Activated CD4-positive, alpha-beta T cell treated with anti-CD3 and anti-CD28 coated beads, Interleukin-2, Interleukin-4, amounts not matched to agents 100 ng/mL and 50 ng/mL, durations not matched to agents 16 hours and 8 hours (primary cell): ENCODE data around the gene BRI3.

Source experiments
- DNase-seq: peaks from one replicate; pipeline ENCODE4 v3.0.0-alpha.2; 2020; ENCODE audit warnings: low spot score

The BRI3 gene, protein sequence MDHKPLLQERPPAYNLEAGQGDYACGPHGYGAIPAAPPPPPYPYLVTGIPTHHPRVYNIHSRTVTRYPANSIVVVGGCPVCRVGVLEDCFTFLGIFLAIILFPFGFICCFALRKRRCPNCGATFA

DNA sequence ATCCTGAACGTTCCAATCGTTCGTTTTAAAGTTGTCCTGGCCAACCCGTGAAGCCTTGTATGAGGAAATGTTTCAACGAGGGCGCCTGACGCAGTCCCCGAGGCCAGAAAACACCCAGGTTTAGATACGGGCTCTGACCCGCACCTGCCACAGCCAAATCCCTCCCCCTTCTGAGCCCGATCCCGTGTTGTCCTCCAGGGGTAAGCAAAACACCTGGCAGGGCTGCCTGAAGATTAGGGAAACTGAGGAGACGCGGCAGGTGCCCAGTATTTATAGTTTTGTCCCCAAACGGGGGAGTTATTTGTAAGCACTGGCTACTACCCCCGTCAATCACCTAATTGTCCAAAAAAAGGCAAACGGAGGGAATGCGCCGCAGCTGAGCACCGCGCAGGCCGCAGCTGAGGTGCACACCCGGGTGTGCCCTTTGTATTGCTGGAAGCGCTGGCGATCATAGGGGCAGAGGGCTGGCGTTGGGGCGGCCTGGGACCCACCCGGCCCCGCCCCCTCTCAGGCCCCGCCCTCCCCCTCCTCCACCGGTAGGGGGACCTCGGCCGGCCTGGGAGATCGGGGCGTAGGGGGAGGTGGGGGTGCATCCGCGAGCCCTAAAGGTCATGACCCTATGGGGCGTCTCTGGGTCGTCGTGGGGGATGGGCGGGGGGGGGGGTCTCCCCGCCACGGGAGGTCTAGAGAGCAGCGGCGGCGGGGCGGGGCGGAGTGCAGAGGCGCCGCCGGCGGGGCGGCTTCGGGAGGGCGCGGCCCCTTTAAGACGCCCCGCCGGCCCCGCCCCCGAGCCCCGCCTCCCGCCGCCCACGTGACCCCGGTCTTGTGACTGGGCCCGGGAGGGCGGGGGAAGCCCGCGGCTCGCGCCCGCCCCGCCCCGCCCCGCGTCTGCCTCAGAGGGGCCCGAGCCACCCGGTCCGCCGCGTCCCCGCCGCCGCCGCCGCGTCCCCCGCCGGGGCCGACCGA is at the start of gene BRI3:
TSS of gene BRI3 (plus strand) at position 896 of the 966 bp plus-strand sequence. CDS start 110 bp downstream, outside the sequence.
- DNase-seq, result peak; percentile 87

DNA sequence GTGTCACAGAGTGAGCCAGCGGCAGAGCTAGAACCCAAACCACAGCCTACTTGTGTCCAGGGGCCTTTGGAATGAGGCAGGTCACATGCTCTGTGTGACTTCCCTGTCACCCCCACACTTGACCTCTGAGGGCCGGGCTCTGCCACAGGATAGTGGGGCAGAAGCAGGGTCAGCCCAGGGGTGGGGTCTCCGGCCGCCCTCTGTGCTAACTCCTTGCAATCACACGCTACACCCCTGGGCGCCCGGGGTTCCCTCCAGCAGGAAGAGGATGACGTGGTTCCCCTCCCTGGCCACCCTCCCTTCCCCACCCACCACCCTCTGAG is 49.3 kb upstream of the BRI3 start:
- no peak for DNase-seq

DNA sequence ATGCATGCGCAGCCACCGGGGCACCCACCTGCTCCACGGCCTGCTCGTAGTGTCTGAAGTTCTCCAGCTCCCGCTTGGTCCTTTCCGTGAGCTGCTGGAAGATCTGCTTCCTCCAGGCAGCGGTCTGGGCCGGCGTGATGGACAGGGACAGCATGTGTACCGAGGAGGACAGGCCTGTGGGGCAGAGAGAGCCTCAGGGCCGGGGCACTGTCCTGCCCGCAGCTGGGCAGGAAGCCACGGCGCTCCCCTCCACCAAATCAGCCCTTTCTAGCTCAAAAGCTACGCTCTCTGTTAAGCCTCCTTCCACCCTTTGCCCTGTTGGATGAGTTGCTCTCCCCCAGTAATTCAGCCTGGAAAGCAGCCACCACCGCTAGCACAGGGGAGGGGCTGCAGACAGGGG is 48.7 kb upstream of the BRI3 start:
- DNase-seq, result no peak

DNA sequence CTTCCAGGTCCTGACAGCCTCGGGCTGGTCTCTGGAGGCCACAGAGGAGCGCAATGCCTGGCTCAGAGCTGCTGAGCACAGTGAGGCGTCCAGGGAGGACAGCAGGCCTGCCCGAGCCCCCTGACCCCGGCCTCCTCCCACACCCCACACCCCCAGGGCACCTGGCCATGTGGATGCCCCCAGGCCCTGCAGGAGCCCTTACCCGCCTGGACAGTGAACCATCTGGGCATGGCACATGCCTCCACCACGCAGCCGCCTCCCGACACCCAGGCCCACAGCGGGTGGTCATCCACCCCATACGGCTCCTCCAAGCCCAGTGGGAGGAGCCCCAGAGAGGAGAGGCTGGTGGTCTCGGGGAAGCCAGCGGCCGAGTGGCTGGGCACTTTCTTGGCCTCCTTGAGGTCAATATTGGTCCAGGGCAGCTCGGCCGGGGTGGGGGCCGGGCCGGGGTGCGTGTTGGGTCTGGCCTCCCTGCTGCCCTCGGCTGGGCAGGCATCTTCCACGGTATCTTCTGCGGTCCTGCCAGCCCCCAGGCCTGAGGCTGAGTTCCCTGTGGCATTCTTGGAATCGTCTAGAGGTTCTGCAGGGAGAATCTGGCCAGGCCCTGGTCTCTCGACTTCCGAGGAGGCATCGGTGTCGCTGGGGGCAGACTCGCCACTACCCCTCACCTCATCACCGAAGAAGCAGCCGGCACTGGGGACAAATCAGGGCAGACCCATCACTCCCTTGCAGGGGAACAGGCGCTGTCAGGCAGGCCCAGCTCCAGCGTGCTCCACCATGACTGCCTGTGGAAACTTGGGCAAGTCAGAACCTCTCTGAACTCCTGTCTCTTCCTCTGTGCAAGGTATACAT is 48.0 kb upstream of the BRI3 start:
- DNase-seq, result no peak

DNA sequence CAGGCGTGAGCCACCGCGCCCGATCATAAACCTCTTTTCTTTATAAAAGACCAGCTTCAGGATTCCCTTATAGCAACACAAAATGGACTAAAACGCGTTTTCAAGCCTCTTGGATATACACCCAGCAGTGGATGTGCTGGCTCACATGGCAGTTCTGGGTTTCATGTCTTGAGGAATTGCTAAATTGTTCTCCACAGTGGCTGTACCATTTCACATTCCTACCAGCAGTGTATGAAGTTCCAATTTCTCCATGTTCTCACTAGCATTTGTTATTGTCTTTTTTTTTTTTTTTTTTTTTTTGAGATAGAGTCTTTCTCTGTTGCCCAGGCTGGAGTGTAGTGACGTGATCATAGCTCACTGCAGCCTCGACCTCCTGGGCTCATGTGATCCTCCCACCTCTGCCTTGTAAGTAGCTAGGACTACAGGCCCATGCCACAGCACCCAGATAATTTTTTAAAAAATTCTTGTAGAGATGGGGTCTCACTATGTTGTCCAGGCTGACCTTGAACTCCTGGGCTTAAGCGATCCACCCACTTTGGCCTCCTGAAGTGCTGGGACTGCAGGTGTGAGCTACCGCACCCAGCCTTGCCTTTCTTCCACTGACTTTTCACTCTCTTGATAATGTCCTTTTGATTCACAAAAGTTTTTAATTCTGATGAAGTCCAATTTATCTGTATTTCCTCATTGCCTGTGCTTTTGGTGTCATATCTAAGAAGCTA is 46.9 kb upstream of the BRI3 start:
- DNase-seq, result no peak

DNA sequence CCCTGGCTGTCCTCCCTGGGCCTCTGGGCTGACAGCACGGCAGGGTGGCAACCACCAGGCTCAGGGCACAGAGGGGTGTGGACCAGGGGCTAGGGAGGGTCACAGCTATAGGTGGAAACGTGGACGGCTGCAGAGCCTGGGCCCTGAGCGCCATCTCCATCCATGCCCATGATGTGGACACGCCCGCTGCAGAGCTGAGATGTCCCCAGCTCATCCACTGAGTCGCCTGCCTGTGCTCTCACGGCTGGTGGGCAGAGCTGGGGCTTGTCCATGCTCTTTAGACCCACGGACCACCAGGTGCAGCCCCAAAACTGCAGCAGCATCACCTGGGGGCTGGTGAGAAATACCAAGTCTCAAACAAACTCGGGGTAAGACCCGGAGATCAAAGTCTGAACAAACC is 45.6 kb upstream of the BRI3 start:
- DNase-seq, result no peak

DNA sequence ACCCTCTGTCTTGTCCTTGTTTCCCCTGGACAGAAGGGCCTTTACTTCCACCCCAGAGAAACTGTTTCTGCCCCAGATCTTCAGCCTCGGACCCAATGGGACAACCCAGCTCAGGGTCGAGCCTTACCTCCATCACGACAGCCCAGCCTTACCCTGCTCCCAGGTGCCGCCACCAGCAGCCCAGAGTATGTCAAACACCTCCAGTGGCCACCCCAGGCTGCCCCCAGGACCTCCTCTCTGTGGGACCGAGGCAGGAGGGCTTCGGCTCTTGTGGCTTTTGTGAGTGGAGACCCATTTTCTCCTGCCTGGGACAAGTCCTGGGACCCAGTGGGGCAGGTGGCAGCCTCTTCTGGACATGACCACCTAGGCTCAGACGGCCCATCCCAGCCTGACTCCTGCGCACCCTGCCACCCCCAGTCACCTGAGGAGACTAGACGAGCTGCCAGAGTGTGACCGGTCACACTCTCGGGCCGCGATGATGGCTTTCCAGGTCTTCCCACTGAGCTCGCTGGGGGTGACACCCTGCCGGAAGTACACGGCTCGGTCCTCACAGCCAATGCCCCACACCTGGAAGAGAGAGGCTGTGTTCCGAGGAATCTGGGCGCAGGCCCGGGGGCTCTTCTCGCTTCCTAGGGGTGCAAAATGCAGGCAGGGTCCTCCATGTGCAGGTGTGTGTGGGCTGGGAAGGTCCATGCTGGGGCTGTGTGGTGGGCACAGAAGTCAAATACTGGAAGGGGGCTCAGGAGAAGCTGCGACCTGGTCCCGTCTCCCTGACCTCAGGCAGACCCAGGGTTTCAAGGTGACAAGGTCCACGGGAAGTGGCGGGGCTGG is 44.9 kb upstream of the BRI3 start:
- DNase-seq, result no peak

DNA sequence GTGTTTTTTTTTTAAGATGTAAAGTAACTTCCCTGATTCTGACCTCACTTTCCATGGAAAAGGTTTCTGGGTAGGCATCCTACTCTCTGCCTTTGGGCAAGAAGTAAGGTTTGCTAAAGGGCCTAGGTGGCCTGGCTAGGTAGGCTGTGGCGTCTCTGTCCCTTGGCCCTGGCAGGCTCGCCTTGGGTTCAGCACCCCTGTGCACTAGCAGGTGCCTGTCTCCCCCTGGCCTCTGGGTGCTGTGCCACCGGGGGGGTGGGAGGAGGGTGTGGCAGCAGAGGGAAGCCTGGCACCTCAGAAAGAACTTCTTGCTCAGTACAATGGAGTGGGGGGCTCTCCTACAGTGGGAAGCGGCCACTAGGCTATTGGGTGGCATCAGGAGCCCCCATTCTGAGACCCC is 43.4 kb upstream of the BRI3 start:
- no peak for DNase-seq

DNA sequence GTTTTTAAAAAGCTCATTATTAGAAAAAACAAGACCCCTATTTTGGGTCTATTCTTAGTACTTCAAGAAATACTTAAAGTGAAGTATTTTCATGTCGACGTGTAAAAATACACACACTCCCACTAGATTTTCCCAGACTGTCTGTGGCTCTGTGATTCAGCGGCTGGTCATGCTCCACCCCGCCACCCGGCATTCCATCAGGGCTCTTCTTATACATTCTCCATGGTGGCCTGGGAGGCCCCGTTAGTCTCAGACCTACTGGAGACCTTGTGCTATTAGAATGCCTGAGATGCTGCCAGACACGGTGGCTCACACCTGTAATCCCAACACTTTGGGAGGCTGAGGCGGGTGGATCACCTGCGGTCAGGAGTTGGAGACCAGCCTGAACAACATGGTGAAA is 42.5 kb upstream of the BRI3 start:
- DNase-seq, result no peak

DNA sequence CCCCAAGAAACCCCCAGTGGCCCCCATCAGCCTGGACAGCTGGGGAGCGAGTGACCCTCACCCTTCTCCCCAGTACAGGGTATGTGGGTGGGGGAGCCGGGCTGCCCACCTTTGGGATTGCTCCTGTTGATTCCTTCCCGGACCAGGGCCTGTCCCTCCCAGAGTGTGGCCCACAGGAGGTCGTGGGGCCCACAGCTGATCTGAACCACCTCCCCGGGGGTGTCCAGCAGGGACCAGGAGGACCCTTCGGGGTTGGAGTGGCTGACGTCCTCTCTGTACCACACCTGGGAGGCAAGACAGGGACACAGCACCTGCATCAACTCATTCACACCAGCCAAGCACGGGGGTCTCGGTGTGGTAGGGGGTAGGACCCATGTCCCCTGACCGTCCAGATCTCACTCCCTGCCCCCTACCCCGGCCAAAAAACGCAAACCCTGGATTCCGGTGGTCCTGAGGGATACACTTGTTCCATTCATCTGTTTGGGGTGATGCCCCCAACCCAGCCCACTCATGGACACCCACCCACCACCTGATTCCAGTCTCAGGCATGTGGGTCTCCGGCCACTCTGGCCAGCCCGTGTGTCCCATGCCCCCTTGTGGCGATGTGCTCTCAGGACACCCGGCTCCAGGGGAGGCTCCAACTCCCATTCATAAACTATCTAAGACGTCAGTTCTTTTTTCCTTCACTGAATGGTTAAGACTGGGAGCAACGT is 40.4 kb upstream of the BRI3 start:
- DNase-seq, result peak; percentile 14

DNA sequence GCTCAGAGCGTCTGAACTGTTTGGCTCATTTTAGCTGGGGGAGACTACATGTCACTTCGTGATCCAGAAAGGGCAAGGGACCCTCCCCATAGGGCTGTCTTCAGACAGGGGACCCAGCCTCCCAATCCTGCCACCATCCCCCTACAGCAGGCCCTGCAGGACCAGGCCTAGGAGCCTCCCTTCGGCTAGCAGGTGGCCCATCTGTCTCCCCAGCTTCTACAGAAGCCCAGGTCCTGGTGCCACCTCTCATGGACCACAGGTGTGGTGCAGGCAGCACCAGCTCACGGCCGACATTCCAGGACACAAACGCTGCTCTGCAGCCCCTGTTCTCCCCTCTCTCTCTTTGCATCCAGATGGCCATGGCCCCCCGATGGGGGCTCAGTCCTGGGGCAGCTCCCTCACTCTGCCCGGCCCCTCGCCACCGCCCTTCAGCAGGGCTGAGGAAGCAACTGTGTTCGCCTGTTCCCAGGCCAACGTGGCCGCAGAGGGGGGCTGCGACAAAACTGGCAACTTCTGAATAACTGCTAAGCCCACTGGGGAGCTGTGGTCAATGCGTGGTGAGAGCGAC is 39.7 kb upstream of the BRI3 start:
- no peak for DNase-seq

DNA sequence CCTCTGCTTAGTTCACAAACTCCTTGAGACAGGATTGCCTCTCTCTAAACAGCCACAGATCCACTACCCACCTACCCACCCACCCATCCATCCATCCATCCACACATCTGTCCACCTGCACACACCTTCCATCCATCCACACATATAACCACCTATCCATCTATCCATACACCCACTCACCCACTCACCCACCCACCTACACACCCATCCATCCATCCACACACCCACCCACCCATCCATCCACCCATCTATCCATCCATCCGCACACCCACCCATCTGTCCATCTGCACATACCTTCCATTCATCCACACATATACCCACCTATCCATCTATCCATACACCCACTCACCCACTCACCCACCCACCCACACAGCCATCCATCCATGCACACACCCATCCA is 39.1 kb upstream of the BRI3 start:
- DNase-seq, result no peak

DNA sequence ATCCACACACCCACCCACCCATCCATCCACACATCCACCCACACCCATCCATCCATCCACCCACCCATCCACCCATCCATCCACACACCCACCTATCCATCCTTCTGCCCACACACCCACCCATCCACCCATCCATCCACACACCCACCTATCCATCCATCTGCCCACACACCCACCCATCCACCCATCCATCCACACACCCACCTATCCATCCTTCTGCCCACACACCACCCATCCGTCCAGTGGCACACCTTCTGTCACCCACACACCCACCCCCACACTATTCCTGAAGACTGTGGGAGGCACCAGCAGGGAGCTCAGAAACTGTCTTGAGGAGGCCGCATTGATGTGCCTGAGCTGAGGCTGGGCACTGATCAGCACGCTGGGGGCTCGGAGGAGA is 38.6 kb upstream of the BRI3 start:
- no peak for DNase-seq

DNA sequence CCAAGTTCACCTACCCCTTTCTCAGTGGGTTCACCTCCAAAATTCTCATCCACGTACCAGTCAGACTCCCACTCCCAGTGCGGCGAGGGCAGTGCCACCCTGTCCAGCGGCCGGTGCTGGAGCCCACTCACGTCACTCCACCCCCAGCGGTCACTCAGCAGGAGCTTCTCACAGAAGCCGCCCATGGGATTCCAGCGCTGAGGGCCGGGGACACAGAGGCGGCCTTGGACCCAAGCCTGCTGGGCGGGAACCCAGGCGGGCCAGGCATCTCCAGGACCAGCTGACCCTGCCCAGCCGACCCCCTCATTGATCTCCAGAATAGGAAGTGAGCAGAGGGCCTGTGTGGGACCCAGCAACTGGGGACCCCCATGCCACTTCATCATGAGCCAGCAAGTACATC is 36.6 kb upstream of the BRI3 start:
- no peak for DNase-seq

DNA sequence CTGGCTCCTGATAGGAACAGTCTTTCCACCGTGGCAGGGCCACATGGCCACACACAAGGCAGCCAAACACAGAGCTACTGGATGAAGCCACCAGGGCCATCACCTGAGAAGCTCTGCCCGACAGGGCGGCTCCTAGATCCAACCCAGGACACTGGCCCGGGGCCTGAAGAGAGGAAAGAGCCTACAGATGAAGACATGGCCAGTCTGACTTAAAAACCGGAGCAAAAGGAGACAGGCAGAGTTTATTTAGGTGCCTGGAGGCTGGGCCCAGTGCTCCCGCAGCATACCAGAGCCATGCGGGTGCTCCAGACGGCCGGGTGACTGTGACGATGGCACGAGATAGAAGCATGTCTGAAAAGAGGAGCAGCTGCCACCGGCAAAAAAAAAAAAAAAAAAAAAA is 33.3 kb upstream of the BRI3 start:
- no peak for DNase-seq

DNA sequence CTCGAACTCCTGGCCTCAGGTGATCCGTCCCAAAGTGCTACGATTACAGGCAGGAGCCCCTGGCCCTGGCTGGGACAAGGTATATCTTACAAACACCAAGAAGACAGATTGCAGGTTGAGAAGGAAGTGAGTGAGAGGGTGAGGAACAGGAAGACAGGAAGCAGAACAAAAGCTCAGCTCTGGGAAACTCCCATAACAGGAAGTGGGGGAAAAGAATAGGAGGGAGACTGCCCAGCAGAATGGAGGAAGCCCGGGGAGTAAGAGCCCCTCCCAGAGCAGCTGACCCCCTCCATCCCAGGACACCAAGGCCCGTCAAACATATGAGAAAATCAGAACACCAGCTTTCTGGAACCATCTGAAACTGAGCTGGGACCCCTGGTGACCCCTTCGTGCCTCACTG is 32.4 kb upstream of the BRI3 start:
- DNase-seq, result no peak

DNA sequence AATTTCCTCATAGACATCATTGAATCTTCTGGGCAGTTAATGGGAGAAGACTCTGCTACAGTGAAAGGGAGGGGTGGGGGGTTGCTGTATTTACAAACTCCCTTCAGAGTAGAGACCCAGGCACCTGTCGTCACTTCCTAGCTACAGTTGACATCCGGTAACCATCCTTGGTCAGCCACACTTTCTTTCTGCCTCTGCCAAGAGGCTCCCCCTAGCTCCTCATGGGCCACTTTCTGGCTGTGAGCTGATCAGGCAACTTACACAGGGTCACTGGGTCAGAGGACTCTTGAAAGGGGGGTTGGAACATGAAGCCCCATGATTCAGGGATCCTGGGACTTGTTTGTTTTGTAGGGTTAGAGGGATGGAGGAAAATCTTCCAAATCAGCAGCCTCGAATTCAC is 30.7 kb upstream of the BRI3 start:
- peak; percentile 59 for DNase-seq

DNA sequence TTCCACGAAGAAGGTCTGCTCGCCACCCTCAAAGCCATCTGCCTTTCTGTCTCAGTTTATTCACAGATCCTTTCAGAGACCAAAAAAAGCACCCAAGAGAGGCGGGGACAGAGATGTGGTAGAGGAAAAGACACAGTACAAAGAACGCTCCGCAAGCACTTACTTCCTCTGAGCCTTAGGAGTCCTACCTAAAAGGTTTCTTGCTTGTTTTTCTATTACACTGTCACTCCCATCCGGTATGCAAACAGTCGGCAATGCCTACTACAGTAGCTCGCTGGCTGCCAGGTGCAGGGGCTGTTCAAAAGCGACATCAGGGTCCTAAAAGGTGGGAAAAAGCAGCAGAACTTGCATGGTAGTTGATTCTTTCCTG is 30.3 kb upstream of the BRI3 start:
- peak; percentile 28 for DNase-seq

DNA sequence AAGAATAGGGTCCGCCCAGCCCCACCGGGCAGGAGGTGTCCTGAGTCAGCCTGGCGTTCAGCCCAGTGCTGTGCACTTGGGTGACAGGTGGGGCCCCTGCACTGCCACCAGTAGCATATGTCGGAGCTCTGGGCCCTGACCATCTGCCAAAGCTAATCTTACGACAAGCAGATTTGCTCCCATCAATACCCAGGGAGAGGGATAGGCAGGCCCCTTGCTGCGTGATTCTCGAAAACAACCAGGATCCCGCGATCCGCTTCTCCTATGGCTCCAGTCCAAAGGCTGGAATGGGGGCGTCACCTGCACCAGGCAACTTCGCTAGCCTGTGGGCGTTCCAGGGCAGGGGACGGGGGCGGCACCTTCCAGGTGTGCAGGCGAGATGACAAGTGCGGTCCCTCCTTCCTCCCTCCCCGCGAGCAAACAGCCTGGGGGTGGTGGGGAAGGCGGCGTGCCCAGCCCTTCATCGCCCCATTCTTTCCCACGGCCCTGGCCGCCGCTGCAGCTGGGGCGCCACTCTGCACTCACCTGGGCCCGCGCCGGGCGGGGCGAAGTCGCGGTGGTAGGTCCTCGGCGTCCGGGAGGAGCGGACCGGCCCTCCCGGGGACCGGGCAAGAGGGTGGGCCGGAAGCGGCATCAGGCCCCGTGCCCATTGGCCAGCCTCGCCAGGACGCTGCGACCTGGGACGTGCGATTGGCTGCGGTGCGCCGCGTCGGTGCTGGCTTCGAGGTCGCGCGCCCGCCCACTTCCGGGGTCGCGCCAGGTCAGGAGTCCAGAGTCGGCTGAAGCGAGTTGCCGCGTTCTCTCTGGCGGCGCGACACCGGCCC is 29.7 kb upstream of the BRI3 start, which contains the start of gene TECPR1:
TSS of gene TECPR1 (minus strand) at position 632 of the 824 bp plus-strand sequence. CDS start 6,086 bp downstream, outside the sequence.
- DNase-seq, result peak; percentile 93
